ENCODE results near the gene AOPEP. TPM values are rescaled to one million over a fixed set of nuclear protein-coding genes. Genes with fewer than 3 reads are reported as not detected.
A peak's percentile ranks its signal among the peaks of the same experiment; 100 is the strongest.

The AOPEP gene
- total RNA-seq, 2 experiments from 2014 or later: 10.7 to 12.2 TPM

- H3K27me3 Mint-ChIP-seq: no peaks in the 10 kb centered on the region
- ChIA-PET POLR2A (no interaction called here), CTCF (interaction anchor here (1.3 kb wide), 1 partner anchor 242 kb away, joined by 3 read pairs; no protein-coding TSS in a partner anchor)
- no peaks in the 10 kb centered on the region for H3K4me1 Mint-ChIP-seq (ENCODE audit: low read depth)
- intact Hi-C loops (cut with micrococcal nuclease): no loop called here
- H3K9me3 Mint-ChIP-seq: peaks cover 10% of the 10 kb centered on the region
- DNase-seq: no peak
- H3K4me3 Mint-ChIP-seq: no peak overlapping the region
- H3K27ac Mint-ChIP-seq: no peak overlapping the region
- peaks cover 6% of the 10 kb centered on the region for H3K36me3 Mint-ChIP-seq
These were observed 159.5 kb downstream of the AOPEP start for GRCh38 chr9:94885854-94886447.

- Mint-ChIP-seq H3K9me3 (peaks cover 16% of the 10 kb centered on the region), H3K27ac (no peak overlapping the region), H3K27me3 (no peaks in the 10 kb centered on the region), H3K4me3 (no peak overlapping the region), H3K4me1 (ENCODE audit: low read depth) (no peaks in the 10 kb centered on the region), H3K36me3 (peaks cover 12% of the 10 kb centered on the region)
- POLR2A ChIA-PET: no interaction called here
- CTCF ChIA-PET: no interaction called here
- intact Hi-C loops (cut with micrococcal nuclease): no loop called here
- no peak for DNase-seq
These were observed 161.2 kb downstream of the AOPEP start for GRCh38 chr9:94887721-94888120.

DNA sequence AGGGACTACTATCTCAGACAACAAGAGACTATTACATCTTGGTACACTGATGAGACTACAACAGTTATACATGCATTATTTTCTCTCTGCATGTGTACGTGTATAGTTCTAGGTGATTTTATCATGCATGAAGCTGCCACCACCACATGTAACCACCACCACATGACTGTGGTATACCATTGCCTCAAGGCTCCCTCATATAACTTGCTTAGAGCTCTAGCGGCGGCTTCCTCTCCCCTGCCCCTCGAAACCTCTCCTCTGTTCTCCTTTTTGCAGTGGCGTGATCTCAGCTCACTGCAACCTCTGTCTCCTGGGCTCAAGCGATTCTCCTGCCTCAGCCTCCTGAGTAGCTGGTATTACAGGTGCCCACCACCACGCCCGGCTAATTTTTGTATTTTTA, 162.3 kb downstream of the AOPEP start:
- CTCF ChIA-PET: no interaction called here
- H3K36me3 Mint-ChIP-seq: peaks cover 12% of the 10 kb centered on the region
- intact Hi-C loops (cut with micrococcal nuclease): no loop called here

DNA sequence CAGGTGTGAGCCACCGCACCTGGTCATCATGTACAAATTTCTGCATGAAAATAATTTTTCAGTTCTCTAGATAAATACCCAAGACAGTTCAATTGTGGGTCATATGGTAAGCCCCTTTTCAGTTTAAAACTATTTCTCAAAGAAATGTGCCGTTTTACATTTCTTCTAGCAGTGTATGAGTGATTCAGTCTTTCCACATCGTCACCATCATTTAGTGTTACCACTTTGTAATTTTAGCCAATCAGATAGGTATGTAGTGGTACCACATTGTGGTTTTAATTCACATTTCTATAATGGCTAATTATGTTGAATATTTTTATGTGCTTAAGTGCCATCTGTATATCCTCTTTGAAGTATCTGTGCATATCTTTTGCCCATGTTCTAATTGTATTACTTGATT, 163.1 kb downstream of the AOPEP start:
- Mint-ChIP-seq H3K36me3 (peaks cover 12% of the 10 kb centered on the region), H3K9me3 (peaks cover 16% of the 10 kb centered on the region), H3K27me3 (no peaks in the 10 kb centered on the region), H3K27ac (no peak overlapping the region), H3K4me3 (no peak overlapping the region), H3K4me1 (ENCODE audit: low read depth) (peaks cover 2% of the 10 kb centered on the region)
- intact Hi-C loops (cut with micrococcal nuclease): no loop called here
- DNase-seq: no peak
- POLR2A ChIA-PET: no interaction called here
- CTCF ChIA-PET: no interaction called here

More for the DNA sequence above, 162.3 kb downstream of the AOPEP start:
- H3K27ac Mint-ChIP-seq: no peak overlapping the region
- H3K4me3 Mint-ChIP-seq: no peak overlapping the region
- DNase-seq: no peak
- no peaks in the 10 kb centered on the region for H3K27me3 Mint-ChIP-seq
- POLR2A ChIA-PET: no interaction called here
- H3K9me3 Mint-ChIP-seq: peaks cover 16% of the 10 kb centered on the region
- no peaks in the 10 kb centered on the region for H3K4me1 Mint-ChIP-seq (ENCODE audit: low read depth)

DNA sequence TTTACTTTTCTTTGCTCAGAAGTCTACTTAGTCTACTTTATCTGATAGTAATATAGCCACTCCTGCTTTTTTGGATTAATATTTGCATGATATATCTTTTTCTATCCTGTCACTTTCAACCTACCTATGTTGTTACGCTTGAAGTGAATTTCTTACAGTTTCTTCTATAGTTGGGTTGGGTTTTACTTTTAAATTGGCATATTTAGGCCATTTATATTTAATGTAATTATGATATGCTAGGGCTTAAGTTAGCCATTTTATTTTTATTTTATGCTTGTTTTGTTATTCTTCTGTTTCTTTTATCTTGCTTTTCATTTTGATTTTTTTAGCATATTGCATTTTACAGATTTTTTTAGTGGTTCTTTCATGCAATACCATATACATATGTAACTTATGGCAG, 164.7 kb downstream of the AOPEP start:
- ChIA-PET POLR2A (no interaction called here), CTCF (no interaction called here)
- H3K27me3 Mint-ChIP-seq: no peaks in the 10 kb centered on the region
- H3K4me1 Mint-ChIP-seq (ENCODE audit: low read depth): peaks cover 2% of the 10 kb centered on the region
- H3K36me3 Mint-ChIP-seq: peaks cover 12% of the 10 kb centered on the region
- no peak overlapping the region for H3K27ac Mint-ChIP-seq
- no peak overlapping the region for H3K4me3 Mint-ChIP-seq
- intact Hi-C loops (cut with micrococcal nuclease): no loop called here
- peaks cover 16% of the 10 kb centered on the region for H3K9me3 Mint-ChIP-seq
- DNase-seq: no peak

DNA sequence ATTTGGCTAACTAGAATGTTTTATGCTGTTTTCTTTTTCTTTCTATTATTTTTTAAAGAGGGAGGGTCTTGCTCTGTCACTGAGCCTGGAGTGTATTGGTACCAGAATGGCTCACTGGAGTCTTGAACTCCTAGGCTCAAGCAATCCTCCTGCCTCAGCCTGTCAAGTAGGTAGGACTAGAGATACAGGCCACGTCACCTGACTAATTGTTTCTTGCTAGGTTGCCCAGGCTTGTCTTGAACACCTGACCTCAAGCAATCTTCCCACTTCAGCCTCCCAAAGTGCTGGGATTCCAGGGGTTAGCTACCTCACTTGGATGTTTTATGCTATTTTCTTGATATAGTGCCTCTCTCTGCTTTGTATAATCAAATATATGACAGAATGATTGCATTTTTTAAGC, 166.2 kb downstream of the AOPEP start:
- Mint-ChIP-seq H3K4me3 (no peak overlapping the region), H3K36me3 (peaks cover 12% of the 10 kb centered on the region), H3K9me3 (peaks cover 16% of the 10 kb centered on the region), H3K27me3 (no peaks in the 10 kb centered on the region), H3K4me1 (ENCODE audit: low read depth) (peaks cover 2% of the 10 kb centered on the region), H3K27ac (no peak overlapping the region)
- ChIA-PET POLR2A (no interaction called here), CTCF (no interaction called here)
- DNase-seq: no peak
- intact Hi-C loops (cut with micrococcal nuclease): no loop called here

- CTCF ChIA-PET: interaction anchor here (0.7 kb wide), 1 partner anchor 234 kb away, joined by 3 read pairs; no protein-coding TSS in a partner anchor
- Mint-ChIP-seq H3K4me3 (no peak overlapping the region), H3K27me3 (no peaks in the 10 kb centered on the region), H3K9me3 (peaks cover 13% of the 10 kb centered on the region), H3K4me1 (ENCODE audit: low read depth) (peaks cover 2% of the 10 kb centered on the region), H3K27ac (no peak overlapping the region), H3K36me3 (peaks cover 12% of the 10 kb centered on the region)
- intact Hi-C loops (cut with micrococcal nuclease): no loop called here
- POLR2A ChIA-PET: no interaction called here
- DNase-seq: no peak
These were observed 167.7 kb downstream of the AOPEP start for GRCh38 chr9:94894094-94894699.

- ChIA-PET CTCF (interaction anchor here (1.5 kb wide), 1 partner anchor 232 kb away, joined by 4 read pairs; no protein-coding TSS in a partner anchor), POLR2A (no interaction called here)
- Mint-ChIP-seq H3K9me3 (peaks cover 9% of the 10 kb centered on the region), H3K36me3 (peaks cover 8% of the 10 kb centered on the region), H3K4me1 (ENCODE audit: low read depth) (peaks cover 12% of the 10 kb centered on the region), H3K27ac (no peak overlapping the region), H3K4me3 (no peak overlapping the region), H3K27me3 (no peaks in the 10 kb centered on the region)
- peak; percentile 12 for DNase-seq
- intact Hi-C loops (cut with micrococcal nuclease): no loop called here
These were observed 169.2 kb downstream of the AOPEP start for GRCh38 chr9:94895668-94896067.

DNA sequence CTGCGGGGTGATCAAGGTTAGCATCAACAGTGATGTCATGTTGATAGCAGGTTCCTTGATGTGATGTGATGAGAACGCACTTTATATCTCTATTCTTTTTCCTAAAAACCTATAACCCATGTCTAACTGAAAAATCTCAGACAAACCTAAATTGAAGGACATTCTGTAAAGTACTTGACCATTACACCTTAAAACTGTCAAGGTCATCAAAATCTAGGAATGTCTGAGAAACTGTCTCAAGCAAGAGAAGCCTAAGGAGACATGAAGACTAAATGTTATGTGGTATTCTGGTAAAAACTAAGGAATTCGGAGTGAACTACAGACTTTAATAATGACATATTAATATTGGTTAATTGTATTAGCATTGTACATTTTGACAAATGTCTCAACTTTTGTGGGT, 170.0 kb downstream of the AOPEP start:
- Mint-ChIP-seq H3K4me1 (ENCODE audit: low read depth) (peaks cover 20% of the 10 kb centered on the region), H3K4me3 (no peak overlapping the region), H3K27ac (no peak overlapping the region), H3K36me3 (peaks cover under 1% of the 10 kb centered on the region), H3K9me3 (peaks cover under 1% of the 10 kb centered on the region), H3K27me3 (no peaks in the 10 kb centered on the region)
- intact Hi-C loops (cut with micrococcal nuclease): no loop called here
- no peak for DNase-seq
- ChIA-PET POLR2A (no interaction called here), CTCF (no interaction called here)

GRCh38 chr9:94899464-94900221, 173.1 kb downstream of the AOPEP start:
- Mint-ChIP-seq H3K27ac (no peak overlapping the region), H3K9me3 (no peaks in the 10 kb centered on the region), H3K27me3 (no peaks in the 10 kb centered on the region), H3K4me1 (ENCODE audit: low read depth) (peaks cover 23% of the 10 kb centered on the region), H3K36me3 (no peaks in the 10 kb centered on the region), H3K4me3 (no peak overlapping the region)
- POLR2A ChIA-PET: interaction anchor here (1.2 to 1.7 kb wide), 3 partner anchors 12 to 23 kb away, joined by 3 to 6 read pairs (median 3); no protein-coding TSS in a partner anchor
- intact Hi-C loops (cut with micrococcal nuclease): loop anchor here (1.0 kb wide), 1 partner anchor 24 kb away; no protein-coding TSS in a partner anchor
- CTCF ChIA-PET: no interaction called here
- DNase-seq: no peak

- intact Hi-C loops (cut with micrococcal nuclease): loop anchor here (1.0 kb wide), 1 partner anchor 25 kb away; no protein-coding TSS in a partner anchor
- CTCF ChIA-PET: no interaction called here
- peak overlapping the region; percentile 76 for H3K27ac Mint-ChIP-seq
- no peaks in the 10 kb centered on the region for H3K36me3 Mint-ChIP-seq
- H3K4me1 Mint-ChIP-seq (ENCODE audit: low read depth): peaks cover 23% of the 10 kb centered on the region
- no peaks in the 10 kb centered on the region for H3K27me3 Mint-ChIP-seq
- no peak for DNase-seq
- no peaks in the 10 kb centered on the region for H3K9me3 Mint-ChIP-seq
- H3K4me3 Mint-ChIP-seq: no peak overlapping the region
- POLR2A ChIA-PET: interaction anchor here (1.1 to 1.7 kb wide), 3 partner anchors 21 to 39 kb away, joined by 3 to 6 read pairs (median 3); no protein-coding TSS in a partner anchor
These were observed 173.9 kb downstream of the AOPEP start for GRCh38 chr9:94900222-94901018.

DNA sequence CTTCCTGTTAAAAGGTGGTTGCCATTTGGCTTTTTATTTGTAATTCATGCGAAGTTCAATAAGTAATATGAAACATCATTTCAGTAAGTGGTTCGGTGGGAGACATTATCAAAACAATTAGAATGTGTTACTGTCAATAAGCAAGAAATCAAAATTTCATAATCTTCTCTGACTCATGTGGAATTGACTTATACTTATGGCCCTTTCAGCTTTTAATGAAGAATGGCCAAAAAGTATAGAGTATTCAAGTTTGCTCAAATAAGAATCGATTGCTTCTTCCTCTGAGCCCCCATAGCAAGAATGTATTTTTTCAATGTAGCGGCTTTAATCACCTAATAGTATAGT, 174.5 kb downstream of the AOPEP start:
- no peaks in the 10 kb centered on the region for H3K9me3 Mint-ChIP-seq
- intact Hi-C loops (cut with micrococcal nuclease): no loop called here

More for the DNA sequence above, 174.5 kb downstream of the AOPEP start:
- Mint-ChIP-seq H3K27me3 (no peaks in the 10 kb centered on the region), H3K4me1 (ENCODE audit: low read depth) (peaks cover 23% of the 10 kb centered on the region), H3K36me3 (no peaks in the 10 kb centered on the region), H3K27ac (peak overlapping the region; percentile 76), H3K4me3 (no peak overlapping the region)
- ChIA-PET CTCF (no interaction called here), POLR2A (interaction anchor here (1.1 to 1.7 kb wide), 3 partner anchors 22 to 40 kb away, joined by 3 to 6 read pairs (median 3); no protein-coding TSS in a partner anchor)
- DNase-seq: no peak

All from activated CD4-positive, alpha-beta memory T cell treated with anti-CD3 and anti-CD28 coated beads for 36 hours (primary cell).